Sigmoid colon (tissue), 7 donors: ENCODE data around the gene CDK6. TPM values are rescaled to one million over a fixed set of nuclear protein-coding genes. Genes with fewer than 3 reads are reported as not detected.

Experiments used
- DNase-seq: peaks from one replicate; pipeline ENCODE4 v3.0.0-alpha.2; 2019
- H3K27ac ChIP-seq, 4 donors: fragments of 200-600 bp; sonication (generic); one replicate each; pipeline ENCODE4 v1.5.1; 2016 to 2019; ENCODE audit warnings: mild to moderate bottlenecking in 1 of 4
- H3K27me3 ChIP-seq, 3 donors: fragments of 200-600 bp; sonication (generic); one replicate each; pipeline ENCODE4 v1.5.1; 2019; ENCODE audit warnings: mild to moderate bottlenecking in 1 of 3
- H3K36me3 ChIP-seq, 4 donors: fragments of 200-600 bp; sonication (generic); one replicate each; pipeline ENCODE4 v1.5.1; 2016 to 2019
- H3K4me1 ChIP-seq, 4 donors: fragments of 200-600 bp; sonication (generic); one replicate each; pipeline ENCODE4 v1.5.1; 2017 to 2019
- H3K4me3 ChIP-seq, 4 donors: fragments of 200-600 bp; sonication (generic); one replicate each; pipeline ENCODE4 v1.5.1; 2017 to 2019; ENCODE audit warnings: mild to moderate bottlenecking in 2 of 4, moderate library complexity in 1 of 4
- H3K9me3 ChIP-seq, 4 donors: fragments of 200-600 bp in 3 of 4; sonication (generic) in 3 of 4; one replicate each; pipeline versions ENCODE4 v1.5.1 to v1.6.1; 2013 to 2019
- CTCF ChIP-seq, 4 experiments: fragments of 450-650 bp in 3 of 4; fragments of 200-600 bp in 1 of 4; IDR thresholded peaks; one replicate each; pipeline ENCODE4 v1.5.1; 2016 to 2019; ENCODE audit warnings: antibody characterized with exemption in 4 of 4, mild to moderate bottlenecking in 3 of 4, moderate library complexity in 2 of 4
- EP300 ChIP-seq, 4 donors: sonication (generic); formaldehyde crosslinking; IDR thresholded peaks; one replicate each; pipeline ENCODE4 v1.6.1; 2017; ENCODE audit warnings: antibody characterized with exemption in 4 of 4
- POLR2A ChIP-seq, 2 donors: fragments of 450-650 bp; IDR thresholded peaks; one replicate each; pipeline ENCODE4 v1.6.1; 2016; ENCODE audit warnings: antibody characterized with exemption in 2 of 2, mild to moderate bottlenecking in 2 of 2, moderate library complexity in 2 of 2
- POLR2AphosphoS5 ChIP-seq, 4 donors: sonication (generic); formaldehyde crosslinking; IDR thresholded peaks; one replicate each; pipeline ENCODE4 v1.6.1; 2017; ENCODE audit warnings: antibody characterized with exemption in 4 of 4
- WGBS, 2 donors: extraction: QIAGEN DNeasy Blood & Tissue Kit; methylation state at CpG; one replicate each; pipeline ENCODE4 v1.1.7; 2013; 5-methylcytosine and 5-hydroxymethylcytosine counted together
- intact Hi-C: fragments of 100-400 bp; cut with DNase I; formaldehyde crosslinking; loops from one replicate; pipeline ENCODE4 v1.15.1; 2023
- polyA plus RNA-seq, 3 donors: library from polyadenylated mRNA; stranded (reverse); fragments of 200-250 nt; gene quantifications; one replicate each; pipeline ENCODE4 v1.2.3, GENCODE V29; 2013
- total RNA-seq, 4 donors: library from RNA; depleted of rRNA; stranded (reverse); fragments of >200 nt; gene quantifications; one replicate each; pipeline ENCODE4 v1.1.0, GENCODE V29; 2016
- donor health status: healthy with polysubstance abuse.
- donor health status: Bipolar disorder and iron deficiency.
- donor health status: healthy.

The CDK6 gene
- total and polyA plus RNA-seq, 7 donors, result 2.4 to 25.8 (median 13.3) TPM

GRCh38 chr7:92709912-92710311 is 126.5 kb downstream of the CDK6 start:
- Histone ChIP-seq H3K9me3 (no peaks in the 10 kb centered on the region), H3K27me3 (no peaks in the 10 kb centered on the region), H3K4me3 (no peak overlapping the region), H3K27ac (no peak overlapping the region), H3K36me3 (no peaks in the 10 kb centered on the region), H3K4me1 (peaks cover 0 to 15% (median 14%) of the 10 kb centered on the region in 4 donors)
- TF ChIP-seq POLR2A (IDR thresholded peaks at IDR 0.05), result no peak
- TF ChIP-seq CTCF (IDR thresholded peaks at IDR 0.05), result no peak
- TF ChIP-seq POLR2AphosphoS5 (IDR thresholded peaks at IDR 0.05), result no peak
- TF ChIP-seq EP300 (IDR thresholded peaks at IDR 0.05), result no peak
- WGBS, 2 donors, result 86 to 95% methylated on average over 4 of the region's 4 CpGs
- DNase-seq, result no peak
- intact Hi-C loops, result no loop called here

GRCh38 chr7:92709150-92709549 is 127.2 kb downstream of the CDK6 start:
- 87 to 95% methylated on average over 2 of the region's 2 CpGs for WGBS, 2 donors
- Histone ChIP-seq H3K36me3 (no peaks in the 10 kb centered on the region), H3K4me1 (peaks cover 0 to 7% (median 6%) of the 10 kb centered on the region in 4 donors), H3K4me3 (no peak overlapping the region), H3K27ac (no peak overlapping the region), H3K9me3 (no peaks in the 10 kb centered on the region), H3K27me3 (no peaks in the 10 kb centered on the region)
- TF ChIP-seq POLR2A (IDR thresholded peaks at IDR 0.05) (no peak), EP300 (IDR thresholded peaks at IDR 0.05) (no peak), CTCF (IDR thresholded peaks at IDR 0.05) (no peak), POLR2AphosphoS5 (IDR thresholded peaks at IDR 0.05) (no peak)
- DNase-seq, result no peak
- intact Hi-C loops, result no loop called here

- H3K4me3 ChIP-seq, result no peak overlapping the region
- H3K4me1 ChIP-seq, result no peaks in the 10 kb centered on the region
- no peaks in the 10 kb centered on the region for H3K9me3 ChIP-seq
- intact Hi-C loops, result no loop called here
- 76 to 80% methylated on average over 5 of the region's 5 CpGs for WGBS, 2 donors
- no peaks in the 10 kb centered on the region for H3K27me3 ChIP-seq
- DNase-seq, result no peak
- H3K36me3 ChIP-seq, result no peaks in the 10 kb centered on the region
- TF ChIP-seq POLR2AphosphoS5 (IDR thresholded peaks at IDR 0.05) (no peak), EP300 (IDR thresholded peaks at IDR 0.05) (no peak), CTCF (IDR thresholded peaks at IDR 0.05) (no peak)
- no peak overlapping the region for H3K27ac ChIP-seq
Measured at GRCh38 chr7:92708111-92709042, 128.0 kb downstream of the CDK6 start.

- no peak overlapping the region for H3K27ac ChIP-seq
- no peaks in the 10 kb centered on the region for H3K27me3 ChIP-seq
- H3K4me1 ChIP-seq, result no peaks in the 10 kb centered on the region
- DNase-seq, result no peak
- no peak overlapping the region for H3K4me3 ChIP-seq
- 26 to 60% methylated on average over 3 of the region's 3 CpGs for WGBS, 2 donors
- intact Hi-C loops, result no loop called here
- TF ChIP-seq CTCF (IDR thresholded peaks at IDR 0.05) (no peak), POLR2AphosphoS5 (IDR thresholded peaks at IDR 0.05) (no peak), POLR2A (IDR thresholded peaks at IDR 0.05) (no peak), EP300 (IDR thresholded peaks at IDR 0.05) (no peak)
- no peaks in the 10 kb centered on the region for H3K36me3 ChIP-seq
- no peaks in the 10 kb centered on the region for H3K9me3 ChIP-seq
Measured at GRCh38 chr7:92707435-92707834, 128.9 kb downstream of the CDK6 start.
